ENCODE results near the gene UBE2L3.
"Not testable (repeated sequence)": the region's sequence is repeated elsewhere in the genome, so short reads cannot be mapped to it uniquely, and the experiment has no call there.

Gene UBE2L3

DNA sequence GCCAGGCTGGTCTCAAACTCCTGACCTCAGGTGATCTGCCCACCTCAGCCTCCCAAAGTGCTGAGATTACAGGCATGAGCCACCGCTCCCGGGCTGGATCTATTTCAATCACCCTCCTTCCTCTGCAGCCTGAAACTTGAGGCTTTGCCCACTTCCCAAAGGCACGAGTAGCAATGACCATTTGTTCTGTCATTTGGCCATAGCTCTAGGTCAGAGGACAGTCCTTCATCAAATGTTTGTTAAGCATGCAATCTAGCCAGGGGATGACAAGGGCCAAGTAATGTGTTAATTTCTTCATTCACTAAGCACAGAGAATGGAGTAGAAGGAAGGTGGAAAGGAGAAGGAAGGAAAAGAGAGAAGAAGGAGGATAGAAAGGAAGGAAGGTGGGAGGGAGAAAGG lies 6.9 kb upstream of the UBE2L3 start:
- H3K4me3 ChIP-seq (ENCODE audit: low read depth, low read length); DNase-seq; in situ Hi-C loops (cut with HindIII; ENCODE audit: low pct_ligation_motif_present, low sequenced_read_pairs); H3K27me3 ChIP-seq (replicated peaks); H3K36me3 ChIP-seq (replicated peaks); H3K27ac ChIP-seq: not testable (repeated sequence)

DNA sequence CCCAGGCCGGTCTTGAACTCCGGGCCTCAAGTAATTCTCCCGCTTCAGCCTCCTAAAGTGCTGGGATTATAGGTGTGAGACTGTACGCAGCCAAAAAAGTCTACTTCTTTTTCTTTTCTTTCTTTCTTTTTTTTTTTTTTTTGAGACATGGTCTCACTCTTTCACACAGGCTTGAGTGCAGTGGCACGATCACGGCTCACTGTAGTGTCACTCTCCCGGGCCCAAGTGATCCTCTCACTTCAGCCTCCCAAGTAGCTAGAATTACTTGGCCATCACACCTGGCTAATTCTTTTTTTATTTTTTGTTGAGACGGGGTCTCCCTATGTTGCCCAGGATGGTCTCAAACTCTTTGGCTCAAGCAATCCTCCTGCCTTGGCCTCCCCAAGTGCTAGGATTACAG lies 3.6 kb upstream of the UBE2L3 start:
- in situ Hi-C loops (cut with HindIII; ENCODE audit: low pct_ligation_motif_present, low sequenced_read_pairs): no loop called here
- H3K27me3 ChIP-seq (replicated peaks): no peaks in the 10 kb centered on the region
- TF ChIP-seq, protein P1, sequence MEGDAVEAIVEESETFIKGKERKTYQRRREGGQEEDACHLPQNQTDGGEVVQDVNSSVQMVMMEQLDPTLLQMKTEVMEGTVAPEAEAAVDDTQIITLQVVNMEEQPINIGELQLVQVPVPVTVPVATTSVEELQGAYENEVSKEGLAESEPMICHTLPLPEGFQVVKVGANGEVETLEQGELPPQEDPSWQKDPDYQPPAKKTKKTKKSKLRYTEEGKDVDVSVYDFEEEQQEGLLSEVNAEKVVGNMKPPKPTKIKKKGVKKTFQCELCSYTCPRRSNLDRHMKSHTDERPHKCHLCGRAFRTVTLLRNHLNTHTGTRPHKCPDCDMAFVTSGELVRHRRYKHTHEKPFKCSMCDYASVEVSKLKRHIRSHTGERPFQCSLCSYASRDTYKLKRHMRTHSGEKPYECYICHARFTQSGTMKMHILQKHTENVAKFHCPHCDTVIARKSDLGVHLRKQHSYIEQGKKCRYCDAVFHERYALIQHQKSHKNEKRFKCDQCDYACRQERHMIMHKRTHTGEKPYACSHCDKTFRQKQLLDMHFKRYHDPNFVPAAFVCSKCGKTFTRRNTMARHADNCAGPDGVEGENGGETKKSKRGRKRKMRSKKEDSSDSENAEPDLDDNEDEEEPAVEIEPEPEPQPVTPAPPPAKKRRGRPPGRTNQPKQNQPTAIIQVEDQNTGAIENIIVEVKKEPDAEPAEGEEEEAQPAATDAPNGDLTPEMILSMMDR (IDR thresholded peaks at IDR 0.05; ENCODE audit: low read depth, low read length, missing control alignments): no peak
- H3K4me3 ChIP-seq (ENCODE audit: low read depth, low read length): no peak overlapping the region
- no peak overlapping the region for H3K27ac ChIP-seq
- H3K36me3 ChIP-seq (replicated peaks): no peaks in the 10 kb centered on the region
- no peak for DNase-seq

DNA sequence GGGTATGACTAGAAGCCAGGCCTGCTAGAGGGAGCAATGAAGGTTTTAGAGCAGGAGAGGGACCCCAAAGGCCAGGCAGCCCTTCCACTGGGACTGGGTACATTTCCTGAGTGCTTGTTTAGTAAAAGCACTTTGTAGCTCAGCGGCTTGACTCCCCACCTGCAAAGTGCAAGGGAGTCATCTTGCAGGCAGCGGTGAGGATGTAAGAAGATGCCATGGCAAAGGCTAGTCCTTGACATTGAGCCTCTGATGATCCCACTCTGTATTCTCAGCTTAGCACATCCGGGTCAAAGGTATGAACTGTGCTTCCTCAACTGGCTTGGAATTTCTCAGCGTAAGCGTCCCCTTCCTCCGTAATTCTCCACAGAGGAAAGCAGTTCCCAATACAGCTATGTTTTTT lies 3.1 kb upstream of the UBE2L3 start:
- in situ Hi-C loops (cut with HindIII; ENCODE audit: low pct_ligation_motif_present, low sequenced_read_pairs): no loop called here
- no peak for DNase-seq

DNA sequence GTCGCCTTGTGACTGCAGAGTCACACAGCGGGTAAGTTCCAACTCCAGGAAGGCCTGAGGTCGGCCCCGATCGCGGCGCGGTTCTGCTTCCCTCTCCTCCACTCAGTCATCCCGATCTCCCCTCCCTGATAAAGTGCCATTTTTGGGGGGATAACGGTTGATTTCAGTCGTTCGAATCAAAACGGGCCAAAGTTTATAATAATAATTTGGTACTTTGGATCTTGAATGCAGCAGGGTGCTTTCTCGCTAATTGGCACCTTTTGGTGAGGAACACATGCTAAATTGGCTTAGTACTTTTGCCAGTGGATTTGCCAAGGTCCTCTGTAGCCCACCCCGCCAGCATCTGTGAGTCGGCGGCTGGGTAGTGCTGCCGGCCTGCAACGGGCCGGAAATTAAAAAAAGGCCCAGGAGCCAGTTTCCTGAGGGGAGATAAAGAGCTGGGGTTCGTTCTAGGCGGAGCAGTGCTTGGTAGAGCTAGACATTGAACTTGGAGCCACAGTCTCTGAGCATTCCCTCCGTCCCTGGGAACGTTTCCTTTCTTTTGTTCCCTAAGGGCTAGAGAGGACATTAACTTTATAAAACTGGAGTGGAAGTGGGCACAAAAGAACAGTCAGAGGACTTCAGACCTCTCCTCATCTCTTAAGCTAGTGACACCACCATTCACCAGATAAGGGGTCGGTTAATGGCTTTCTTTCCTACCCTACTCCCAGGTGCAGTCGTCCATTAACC lies 997 bp downstream of the UBE2L3 start:
- in situ Hi-C loops (cut with HindIII; ENCODE audit: low pct_ligation_motif_present, low sequenced_read_pairs): no loop called here
- H3K27me3 ChIP-seq (replicated peaks): no peaks in the 10 kb centered on the region
- DNase-seq: no peak

More for the DNA sequence above, 3.1 kb upstream of the UBE2L3 start:
- H3K27me3 ChIP-seq (replicated peaks): no peaks in the 10 kb centered on the region
- no peak overlapping the region for H3K4me3 ChIP-seq (ENCODE audit: low read depth, low read length)
- no peak overlapping the region for H3K27ac ChIP-seq
- TF ChIP-seq, protein P1 (IDR thresholded peaks at IDR 0.05; ENCODE audit: low read depth, low read length, missing control alignments): no peak
- H3K36me3 ChIP-seq (replicated peaks): no peaks in the 10 kb centered on the region

DNA sequence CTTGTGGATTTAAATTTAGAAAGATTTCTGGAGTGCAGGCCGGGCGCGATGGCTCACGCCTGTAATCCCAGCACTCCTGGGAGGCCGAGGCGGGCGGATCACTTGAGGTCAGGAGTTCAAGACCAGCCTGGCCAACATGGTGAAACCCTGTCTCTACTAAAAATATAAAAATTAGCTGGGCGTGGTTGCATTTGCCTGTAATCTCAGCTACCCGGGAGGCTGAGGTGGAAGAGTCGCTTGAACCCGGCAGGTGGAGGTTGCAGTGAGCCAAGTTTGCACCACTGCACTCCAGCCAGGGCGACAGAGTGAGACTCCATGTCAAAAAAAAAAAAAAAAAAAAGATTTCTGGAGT lies 1.5 kb downstream of the UBE2L3 start:
- H3K36me3 ChIP-seq (replicated peaks); DNase-seq; in situ Hi-C loops (cut with HindIII; ENCODE audit: low pct_ligation_motif_present, low sequenced_read_pairs); H3K27me3 ChIP-seq (replicated peaks): not testable (repeated sequence)
- Histone ChIP-seq H3K27ac (peak overlapping the region; percentile 92), H3K4me3 (ENCODE audit: low read depth, low read length) (peak overlapping the region; percentile 86)

More for the DNA sequence above, 997 bp downstream of the UBE2L3 start:
- peaks cover 7% of the 10 kb centered on the region for H3K36me3 ChIP-seq (replicated peaks)
- H3K4me3 ChIP-seq (ENCODE audit: low read depth, low read length): peak overlapping the region; percentile 86
- H3K27ac ChIP-seq: peak overlapping the region; percentile 92
- TF ChIP-seq, protein P1 (IDR thresholded peaks at IDR 0.05; ENCODE audit: low read depth, low read length, missing control alignments): no peak

DNA sequence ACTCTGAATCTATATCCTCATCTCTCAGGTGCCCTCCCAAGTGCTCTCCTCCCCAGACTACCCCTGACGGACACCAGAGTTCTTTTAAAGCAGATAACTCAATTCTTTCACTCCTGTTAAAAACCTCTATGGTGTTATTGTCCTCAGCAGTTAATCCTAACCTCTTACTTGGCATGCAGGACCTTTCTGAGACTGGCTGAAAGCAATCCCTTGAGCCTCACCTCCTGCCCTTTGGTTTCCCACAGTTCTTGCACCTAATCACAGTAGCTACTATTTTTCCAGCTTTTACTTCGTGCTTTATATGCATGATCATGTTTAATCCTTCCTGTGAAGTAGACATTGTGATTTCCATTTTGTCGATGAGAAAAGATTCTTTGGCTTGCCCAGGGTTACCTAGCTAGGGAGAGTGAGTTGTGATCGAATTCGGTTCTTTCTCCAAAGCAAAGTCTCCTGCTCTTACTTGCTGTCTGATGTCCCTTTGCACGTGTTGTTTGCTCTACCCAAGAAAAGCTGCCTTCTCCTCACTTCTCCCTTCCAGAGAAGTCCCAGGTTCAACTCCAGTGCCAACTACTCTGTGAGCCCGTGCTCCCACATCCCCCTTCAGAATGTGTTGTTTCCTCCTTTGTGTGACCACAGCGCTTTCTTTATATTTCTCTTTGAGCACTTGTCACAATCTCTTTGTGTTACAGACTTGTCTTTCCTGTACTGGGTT lies 2.1 kb downstream of the UBE2L3 start:
- DNase-seq: no peak
- Histone ChIP-seq H3K36me3 (replicated peaks) (peaks cover 10% of the 10 kb centered on the region), H3K4me3 (ENCODE audit: low read depth, low read length) (peak overlapping the region; percentile 86), H3K27me3 (replicated peaks) (no peaks in the 10 kb centered on the region), H3K27ac (no peak overlapping the region)
- TF ChIP-seq, protein P1 (IDR thresholded peaks at IDR 0.05; ENCODE audit: low read depth, low read length, missing control alignments): no peak
- in situ Hi-C loops (cut with HindIII; ENCODE audit: low pct_ligation_motif_present, low sequenced_read_pairs): no loop called here
